ENCODE measurements around the gene TEX13D. TPM values are rescaled to one million over a fixed set of nuclear protein-coding genes. Genes with fewer than 3 reads are reported as not detected.
"Not testable (repeated sequence)": the region's sequence is repeated elsewhere in the genome, so short reads cannot be mapped to it uniquely, and the experiment has no call there.

Gene TEX13D
- total RNA-seq, 6 donors from 2014 or later = not detected

DNA sequence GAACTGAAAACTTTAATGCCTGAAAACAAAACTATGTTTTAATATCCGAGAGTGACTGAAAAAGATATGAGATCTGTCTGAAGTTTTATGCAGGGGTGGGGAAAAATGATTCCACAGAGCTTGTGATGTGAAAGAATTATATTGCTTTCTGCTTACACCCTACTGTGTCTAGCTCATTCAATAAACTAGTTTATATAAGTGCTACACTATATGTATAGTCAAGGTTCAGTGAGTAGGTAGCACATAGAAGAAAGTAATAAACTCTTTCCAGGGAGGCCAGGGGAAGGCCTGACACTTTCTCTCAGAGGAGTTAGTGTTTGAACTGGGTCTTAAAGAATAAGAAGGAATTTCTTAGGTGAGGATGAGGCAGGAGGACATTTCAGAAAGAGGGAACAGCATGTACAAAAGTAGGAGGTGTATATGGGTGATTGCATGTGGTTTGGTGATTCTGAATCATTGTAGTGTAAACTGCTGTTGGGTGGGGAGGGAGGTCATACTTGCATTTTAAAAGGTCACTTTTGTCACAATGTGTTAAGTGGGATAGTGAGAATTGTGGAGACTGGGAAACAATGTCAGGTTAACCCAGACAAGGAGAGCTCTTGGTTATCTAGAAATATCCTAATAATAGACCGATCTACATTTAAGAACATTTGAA, 25.1 kb upstream of the TEX13D start:
- no peaks in the 10 kb centered on the region for H3K4me1 ChIP-seq
- TF ChIP-seq, protein P1, sequence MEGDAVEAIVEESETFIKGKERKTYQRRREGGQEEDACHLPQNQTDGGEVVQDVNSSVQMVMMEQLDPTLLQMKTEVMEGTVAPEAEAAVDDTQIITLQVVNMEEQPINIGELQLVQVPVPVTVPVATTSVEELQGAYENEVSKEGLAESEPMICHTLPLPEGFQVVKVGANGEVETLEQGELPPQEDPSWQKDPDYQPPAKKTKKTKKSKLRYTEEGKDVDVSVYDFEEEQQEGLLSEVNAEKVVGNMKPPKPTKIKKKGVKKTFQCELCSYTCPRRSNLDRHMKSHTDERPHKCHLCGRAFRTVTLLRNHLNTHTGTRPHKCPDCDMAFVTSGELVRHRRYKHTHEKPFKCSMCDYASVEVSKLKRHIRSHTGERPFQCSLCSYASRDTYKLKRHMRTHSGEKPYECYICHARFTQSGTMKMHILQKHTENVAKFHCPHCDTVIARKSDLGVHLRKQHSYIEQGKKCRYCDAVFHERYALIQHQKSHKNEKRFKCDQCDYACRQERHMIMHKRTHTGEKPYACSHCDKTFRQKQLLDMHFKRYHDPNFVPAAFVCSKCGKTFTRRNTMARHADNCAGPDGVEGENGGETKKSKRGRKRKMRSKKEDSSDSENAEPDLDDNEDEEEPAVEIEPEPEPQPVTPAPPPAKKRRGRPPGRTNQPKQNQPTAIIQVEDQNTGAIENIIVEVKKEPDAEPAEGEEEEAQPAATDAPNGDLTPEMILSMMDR (IDR thresholded peaks at IDR 0.05) = no peak
- no peak for TF ChIP-seq EP300 (IDR thresholded peaks at IDR 0.05)
- no peak overlapping the region for H3K27ac ChIP-seq
- no peaks in the 10 kb centered on the region for H3K27me3 ChIP-seq
- H3K4me3 ChIP-seq = no peak overlapping the region
- WGBS, 2 donors = 53 to 90% methylated on average over 2 of the region's 2 CpGs
- no peak for ATAC-seq (ENCODE audit: low FRiP score in 2 of 2)
- no peak for DNase-seq
- H3K36me3 ChIP-seq = no peaks in the 10 kb centered on the region
- no peaks in the 10 kb centered on the region for H3K9me3 ChIP-seq

DNA sequence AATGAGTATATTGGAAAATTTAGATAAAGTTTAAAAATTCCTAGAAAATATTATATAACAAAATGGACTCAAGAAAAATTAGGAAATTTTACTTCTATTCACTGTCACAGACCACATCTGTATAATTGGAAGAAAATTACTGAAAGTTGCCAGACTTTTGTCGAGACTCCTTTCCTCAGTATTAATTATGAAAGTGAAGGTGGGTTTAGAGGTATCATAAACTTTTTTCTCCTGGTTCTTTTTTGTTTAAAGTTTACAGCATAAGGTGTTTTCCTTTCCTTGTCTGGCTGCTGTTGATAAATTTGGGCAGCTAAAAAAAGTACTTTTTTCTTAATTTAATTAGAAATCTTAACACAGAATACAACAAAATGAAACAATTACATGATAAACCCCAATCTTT, 6.7 kb upstream of the TEX13D start:
- no peak overlapping the region for H3K4me3 ChIP-seq
- ATAC-seq (ENCODE audit: low FRiP score in 2 of 2) (no peak), DNase-seq (no peak)
- H3K9me3 ChIP-seq = no peaks in the 10 kb centered on the region
- H3K4me1 ChIP-seq = no peaks in the 10 kb centered on the region
- WGBS, 2 donors = 76 to 86% methylated on average over 1 of the region's 1 CpG
- no peaks in the 10 kb centered on the region for H3K27me3 ChIP-seq
- H3K36me3 ChIP-seq = no peaks in the 10 kb centered on the region
- H3K27ac ChIP-seq = no peak overlapping the region
- TF ChIP-seq POLR2AphosphoS5 (IDR thresholded peaks at IDR 0.05) (no peak), EP300 (IDR thresholded peaks at IDR 0.05) (no peak), POLR2A (IDR thresholded peaks at IDR 0.05) (no peak)
- TF ChIP-seq, protein P1 (IDR thresholded peaks at IDR 0.05) = no peak

DNA sequence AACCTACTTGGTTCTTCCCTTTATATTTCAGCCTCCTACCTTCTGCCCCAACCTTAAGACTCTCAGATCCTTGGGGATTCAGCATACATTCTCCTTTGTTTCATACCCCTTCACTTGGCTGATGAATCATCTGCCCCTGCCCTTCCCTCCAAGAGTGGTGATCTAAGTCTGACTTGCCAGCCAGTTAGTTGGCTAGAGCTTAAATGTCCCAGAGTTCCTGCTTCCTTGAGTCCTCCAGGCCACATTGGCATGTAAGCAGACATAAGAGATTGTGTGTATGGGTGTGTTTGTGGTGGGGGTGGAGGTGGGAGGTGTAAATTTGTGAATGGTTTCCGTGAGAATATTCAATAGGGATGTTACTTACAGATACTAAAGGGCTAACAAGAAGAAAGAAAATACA, 3.7 kb upstream of the TEX13D start:
- Histone ChIP-seq H3K36me3 (no peaks in the 10 kb centered on the region), H3K27me3 (no peaks in the 10 kb centered on the region), H3K4me1 (no peaks in the 10 kb centered on the region), H3K27ac (no peak overlapping the region), H3K9me3 (no peaks in the 10 kb centered on the region), H3K4me3 (no peak overlapping the region)
- no peak for ATAC-seq (ENCODE audit: low FRiP score in 2 of 2)
- DNase-seq = no peak
- 59 to 94% methylated on average over 1 of the region's 1 CpG for WGBS, 2 donors
- TF ChIP-seq, protein P1 (IDR thresholded peaks at IDR 0.05) = no peak
- no peak for TF ChIP-seq EP300 (IDR thresholded peaks at IDR 0.05)
- TF ChIP-seq POLR2A (IDR thresholded peaks at IDR 0.05) = no peak
- no peak for TF ChIP-seq POLR2AphosphoS5 (IDR thresholded peaks at IDR 0.05)

DNA sequence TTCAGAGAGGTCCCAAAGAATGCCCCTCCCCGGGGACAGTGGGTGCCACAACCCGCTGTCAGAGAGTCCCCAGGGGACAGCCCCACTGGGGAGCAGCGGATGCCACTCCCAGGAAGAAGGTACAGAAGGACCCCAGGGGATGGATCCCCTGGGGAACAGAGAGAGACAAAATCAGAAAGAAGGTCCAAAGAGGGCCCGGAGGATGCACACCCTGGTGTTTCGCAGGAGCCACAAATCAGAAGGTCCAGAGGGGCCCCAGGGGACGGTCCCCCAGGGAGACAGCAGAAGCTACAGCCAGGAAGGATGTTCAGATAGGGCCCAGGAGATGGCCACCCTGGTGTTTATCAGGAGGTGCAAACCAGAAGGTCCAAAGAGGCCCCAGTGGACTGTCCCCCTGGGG, 1.4 kb downstream of the TEX13D start:
- Histone ChIP-seq H3K4me1 (no peaks in the 10 kb centered on the region), H3K4me3 (no peak overlapping the region), H3K27ac (no peak overlapping the region), H3K36me3 (no peaks in the 10 kb centered on the region), H3K27me3 (no peaks in the 10 kb centered on the region), H3K9me3 (no peaks in the 10 kb centered on the region)
- 88 to 100% methylated on average over 2 to 6 of the region's 6 CpGs for WGBS, 2 donors
- no peak for DNase-seq
- TF ChIP-seq POLR2A (IDR thresholded peaks at IDR 0.05) (no peak), EP300 (IDR thresholded peaks at IDR 0.05) (no peak), POLR2AphosphoS5 (IDR thresholded peaks at IDR 0.05) (no peak)
- TF ChIP-seq, protein P1 (IDR thresholded peaks at IDR 0.05) = no peak
- ATAC-seq (ENCODE audit: low FRiP score in 2 of 2) = peak in 1 of 2 donors; percentile 34

DNA sequence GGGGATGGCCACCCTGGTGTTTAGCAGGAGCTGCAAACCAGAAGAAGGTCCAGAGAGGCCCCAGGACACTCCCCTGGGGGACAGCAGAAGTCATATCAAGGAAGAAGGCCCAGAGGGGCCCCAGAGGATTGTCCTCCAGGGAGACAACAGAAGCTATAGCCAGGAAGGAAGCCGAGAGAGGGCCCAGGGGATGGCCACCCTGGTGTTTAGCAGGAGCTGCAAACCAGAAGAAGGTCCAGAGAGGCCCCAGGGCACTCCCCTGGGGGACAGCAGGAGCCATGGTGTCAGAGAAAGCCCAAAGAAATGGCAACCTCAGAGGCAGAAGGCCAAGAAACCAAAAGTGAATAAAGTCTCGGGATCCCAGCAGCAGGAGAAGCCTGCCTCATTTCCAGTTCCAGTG, 2.1 kb downstream of the TEX13D start:
- not testable (repeated sequence) for H3K9me3 ChIP-seq; H3K27me3 ChIP-seq; DNase-seq; H3K4me3 ChIP-seq; H3K36me3 ChIP-seq; H3K27ac ChIP-seq; ATAC-seq (ENCODE audit: low FRiP score in 2 of 2); H3K4me1 ChIP-seq
- 81 to 100% methylated on average over 1 to 2 of the region's 2 CpGs for WGBS, 2 donors
